ENCODE measurements around the gene PHETA2. TPM values are rescaled to one million over a fixed set of nuclear protein-coding genes. Genes with fewer than 3 reads are reported as not detected.

PHETA2 gene
- total RNA-seq, 1 experiment from 2014 or later: 1.3 TPM

- H3K27me3 Mint-ChIP-seq (ENCODE audit: unreplicated experiment): no peaks in the 10 kb centered on the region
- DNase-seq: no peak
- CTCF ChIA-PET: no interaction called here
- H3K36me3 Mint-ChIP-seq (ENCODE audit: insufficient read depth, unreplicated experiment): no peaks in the 10 kb centered on the region
- no peak for TF ChIP-seq CTCF (IDR thresholded peaks at IDR 0.05; ENCODE audit: unreplicated experiment)
- H3K27ac Mint-ChIP-seq (ENCODE audit: unreplicated experiment): no peak overlapping the region
- H3K9me3 Mint-ChIP-seq (ENCODE audit: low read depth, unreplicated experiment): peaks cover 4% of the 10 kb centered on the region
- no peaks in the 10 kb centered on the region for H3K4me1 Mint-ChIP-seq (ENCODE audit: low read depth, unreplicated experiment)
- intact Hi-C loops (cut with micrococcal nuclease; ENCODE audit: unreplicated experiment): no loop called here
- H3K4me3 Mint-ChIP-seq (ENCODE audit: low read depth, unreplicated experiment): no peak overlapping the region
- BruUV-seq (replicated peaks): no TSS peak
Measured at GRCh38 chr22:42052765-42053164, 21.3 kb upstream of the PHETA2 start.

GRCh38 chr22:42056757-42057511, 17.1 kb upstream of the PHETA2 start:
- no TSS peak for BruUV-seq (replicated peaks)
- H3K9me3 Mint-ChIP-seq (ENCODE audit: low read depth, unreplicated experiment): peaks cover 13% of the 10 kb centered on the region
- H3K27ac Mint-ChIP-seq (ENCODE audit: unreplicated experiment): no peak overlapping the region
- CTCF ChIA-PET: no interaction called here
- no peaks in the 10 kb centered on the region for H3K4me1 Mint-ChIP-seq (ENCODE audit: low read depth, unreplicated experiment)
- DNase-seq: no peak
- no peaks in the 10 kb centered on the region for H3K27me3 Mint-ChIP-seq (ENCODE audit: unreplicated experiment)
- no peak overlapping the region for H3K4me3 Mint-ChIP-seq (ENCODE audit: low read depth, unreplicated experiment)
- TF ChIP-seq CTCF (IDR thresholded peaks at IDR 0.05; ENCODE audit: unreplicated experiment): no peak
- intact Hi-C loops (cut with micrococcal nuclease; ENCODE audit: unreplicated experiment): no loop called here
- peaks cover 6% of the 10 kb centered on the region for H3K36me3 Mint-ChIP-seq (ENCODE audit: insufficient read depth, unreplicated experiment)

GRCh38 chr22:42060489-42060888, 13.6 kb upstream of the PHETA2 start:
- H3K4me3 Mint-ChIP-seq (ENCODE audit: low read depth, unreplicated experiment): no peak overlapping the region
- intact Hi-C loops (cut with micrococcal nuclease; ENCODE audit: unreplicated experiment): no loop called here
- H3K27ac Mint-ChIP-seq (ENCODE audit: unreplicated experiment): no peak overlapping the region
- H3K27me3 Mint-ChIP-seq (ENCODE audit: unreplicated experiment): no peaks in the 10 kb centered on the region
- H3K9me3 Mint-ChIP-seq (ENCODE audit: low read depth, unreplicated experiment): peaks cover 13% of the 10 kb centered on the region
- TF ChIP-seq CTCF (IDR thresholded peaks at IDR 0.05; ENCODE audit: unreplicated experiment): no peak
- H3K36me3 Mint-ChIP-seq (ENCODE audit: insufficient read depth, unreplicated experiment): peaks cover 11% of the 10 kb centered on the region
- BruUV-seq (replicated peaks): no TSS peak
- DNase-seq: no peak
- H3K4me1 Mint-ChIP-seq (ENCODE audit: low read depth, unreplicated experiment): no peaks in the 10 kb centered on the region
- CTCF ChIA-PET: interaction anchor here (0.6 kb wide), 1 partner anchor 715 kb away, joined by 4 read pairs; no protein-coding TSS in a partner anchor

GRCh38 chr22:42061041-42061440, 13.0 kb upstream of the PHETA2 start:
- peaks cover 11% of the 10 kb centered on the region for H3K36me3 Mint-ChIP-seq (ENCODE audit: insufficient read depth, unreplicated experiment)
- intact Hi-C loops (cut with micrococcal nuclease; ENCODE audit: unreplicated experiment): no loop called here
- H3K27me3 Mint-ChIP-seq (ENCODE audit: unreplicated experiment): no peaks in the 10 kb centered on the region
- no peak overlapping the region for H3K4me3 Mint-ChIP-seq (ENCODE audit: low read depth, unreplicated experiment)
- DNase-seq: no peak
- H3K4me1 Mint-ChIP-seq (ENCODE audit: low read depth, unreplicated experiment): no peaks in the 10 kb centered on the region
- CTCF ChIA-PET: interaction anchor here (0.6 to 0.7 kb wide), 3 partner anchors 9 to 715 kb away, joined by 3 to 8 read pairs (median 4); no protein-coding TSS in a partner anchor
- H3K9me3 Mint-ChIP-seq (ENCODE audit: low read depth, unreplicated experiment): peaks cover 13% of the 10 kb centered on the region
- no peak overlapping the region for H3K27ac Mint-ChIP-seq (ENCODE audit: unreplicated experiment)
- no peak for TF ChIP-seq CTCF (IDR thresholded peaks at IDR 0.05; ENCODE audit: unreplicated experiment)
- BruUV-seq (replicated peaks): no TSS peak

Data from Calu3 (cell line).